Endothelial cell (in vitro differentiated cells): Measurements from ENCODE around the gene POC1A. TPM values are rescaled to one million over a fixed set of nuclear protein-coding genes. Genes with fewer than 3 reads are reported as not detected.
A peak's percentile ranks its signal among the peaks of the same experiment; 100 is the strongest.
"Not testable (repeated sequence)": the region's sequence is repeated elsewhere in the genome, so short reads cannot be mapped to it uniquely, and the experiment has no call there.

ENCODE experiments used
- DNase-seq: peaks from one replicate; pipeline ENCODE4 v3.0.0; 2021; ENCODE audit warnings: low spot score
- H3K27ac Mint-ChIP-seq: one replicate; pipeline ENCODE4 v1.8.0; 2021; ENCODE audit warnings: mixed read lengths, inconsistent platforms; ENCODE audit not compliant: unreplicated experiment
- H3K27me3 Mint-ChIP-seq: one replicate; pipeline ENCODE4 v1.8.0; 2021; ENCODE audit warnings: mild to moderate bottlenecking, moderate library complexity, mixed read lengths, inconsistent platforms; ENCODE audit not compliant: unreplicated experiment
- H3K36me3 Mint-ChIP-seq: one replicate; pipeline ENCODE4 v1.8.0; 2021; ENCODE audit warnings: mild to moderate bottlenecking, low read depth, mixed read lengths, inconsistent platforms; ENCODE audit not compliant: unreplicated experiment
- H3K4me1 Mint-ChIP-seq: one replicate; pipeline ENCODE4 v1.8.0; 2021; ENCODE audit warnings: mild to moderate bottlenecking, mixed read lengths, inconsistent platforms; ENCODE audit not compliant: unreplicated experiment
- H3K4me3 Mint-ChIP-seq: one replicate; pipeline ENCODE4 v1.8.0; 2021; ENCODE audit warnings: mild to moderate bottlenecking, mixed read lengths, inconsistent platforms; ENCODE audit not compliant: unreplicated experiment
- H3K9me3 Mint-ChIP-seq: one replicate; pipeline ENCODE4 v1.8.0; 2021; ENCODE audit warnings: mixed read lengths, inconsistent platforms; ENCODE audit not compliant: unreplicated experiment
- total RNA-seq: library from RNA; stranded (reverse); fragmentation: NEBNext Ultra II Directional; extraction: Animal tissue kit (Norgen Biotek cat#: 25700); gene quantifications from one replicate; pipeline ENCODE4 v1.2.1, GENCODE V29; 2021; ENCODE audit not compliant: unreplicated experiment
- TF ChIP-seq, protein P1 (sequence below): fragments of 200-600 bp; sonication (generic); IDR thresholded peaks from one replicate; pipeline ENCODE4 v1.5.0; 2021; ENCODE audit warnings: antibody characterized with exemption; ENCODE audit not compliant: unreplicated experiment

POC1A gene
- total RNA-seq, 1 donor from 2014 or later: 7.5 TPM

DNA sequence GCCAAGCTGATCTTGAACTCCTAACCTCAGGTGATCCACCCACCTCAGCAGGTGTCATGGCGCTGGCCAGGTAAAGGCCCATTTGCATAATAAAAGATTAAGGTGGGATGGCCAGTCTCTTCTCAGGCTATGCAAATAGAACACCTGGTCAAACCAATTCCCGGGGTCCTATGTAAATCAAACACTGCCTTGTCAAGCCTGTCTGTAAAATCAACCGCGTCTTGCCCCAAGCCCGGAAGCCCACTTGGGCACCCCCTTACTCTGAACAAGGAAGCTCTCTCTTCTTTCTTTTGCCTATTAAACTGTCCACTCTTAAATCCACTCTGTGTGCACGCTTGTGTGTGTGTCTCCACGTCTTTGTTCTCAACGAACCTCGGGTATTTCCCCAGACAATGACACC, 13.0 kb upstream of the POC1A start:
- peaks cover 4% of the 10 kb centered on the region for H3K27me3 Mint-ChIP-seq
- H3K36me3 Mint-ChIP-seq: no peaks in the 10 kb centered on the region
- DNase-seq: no peak
- no peaks in the 10 kb centered on the region for H3K4me1 Mint-ChIP-seq
- H3K27ac Mint-ChIP-seq: no peak overlapping the region
- TF ChIP-seq, protein P1, sequence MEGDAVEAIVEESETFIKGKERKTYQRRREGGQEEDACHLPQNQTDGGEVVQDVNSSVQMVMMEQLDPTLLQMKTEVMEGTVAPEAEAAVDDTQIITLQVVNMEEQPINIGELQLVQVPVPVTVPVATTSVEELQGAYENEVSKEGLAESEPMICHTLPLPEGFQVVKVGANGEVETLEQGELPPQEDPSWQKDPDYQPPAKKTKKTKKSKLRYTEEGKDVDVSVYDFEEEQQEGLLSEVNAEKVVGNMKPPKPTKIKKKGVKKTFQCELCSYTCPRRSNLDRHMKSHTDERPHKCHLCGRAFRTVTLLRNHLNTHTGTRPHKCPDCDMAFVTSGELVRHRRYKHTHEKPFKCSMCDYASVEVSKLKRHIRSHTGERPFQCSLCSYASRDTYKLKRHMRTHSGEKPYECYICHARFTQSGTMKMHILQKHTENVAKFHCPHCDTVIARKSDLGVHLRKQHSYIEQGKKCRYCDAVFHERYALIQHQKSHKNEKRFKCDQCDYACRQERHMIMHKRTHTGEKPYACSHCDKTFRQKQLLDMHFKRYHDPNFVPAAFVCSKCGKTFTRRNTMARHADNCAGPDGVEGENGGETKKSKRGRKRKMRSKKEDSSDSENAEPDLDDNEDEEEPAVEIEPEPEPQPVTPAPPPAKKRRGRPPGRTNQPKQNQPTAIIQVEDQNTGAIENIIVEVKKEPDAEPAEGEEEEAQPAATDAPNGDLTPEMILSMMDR: no peak
- H3K4me3 Mint-ChIP-seq: no peak overlapping the region
- H3K9me3 Mint-ChIP-seq: no peaks in the 10 kb centered on the region

DNA sequence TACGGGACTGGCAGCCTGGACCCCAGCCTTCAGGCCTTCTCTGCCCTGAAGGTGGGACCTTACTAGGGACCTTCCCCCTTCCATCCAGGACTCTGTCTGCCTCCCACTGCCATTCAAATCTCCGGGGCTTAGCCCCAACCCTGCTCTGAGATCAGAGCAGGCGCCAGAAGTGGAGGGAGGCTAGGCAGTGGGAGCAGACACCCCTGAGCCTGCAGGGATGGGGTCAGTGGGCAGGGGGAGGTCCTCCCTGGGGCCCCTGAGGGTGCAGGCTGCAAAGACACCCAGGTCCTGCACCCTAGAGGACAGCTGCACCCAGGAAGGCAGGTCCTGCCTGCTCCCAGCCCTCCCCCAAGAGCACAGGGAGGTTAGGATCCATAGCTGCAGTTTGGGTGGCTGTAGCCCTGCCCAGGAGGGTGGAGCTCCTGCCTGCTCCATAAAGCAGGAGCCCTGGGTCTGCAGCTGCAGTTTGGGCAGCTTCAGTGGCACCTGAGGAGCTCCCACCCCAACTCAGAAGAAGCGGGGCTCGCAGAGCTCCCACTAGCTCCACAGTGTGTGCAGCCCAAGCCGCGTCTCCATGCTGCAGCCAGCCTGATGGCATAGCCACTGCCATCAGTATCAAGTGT, 8.1 kb upstream of the POC1A start:
- Mint-ChIP-seq H3K4me3 (no peak overlapping the region), H3K27me3 (no peaks in the 10 kb centered on the region), H3K4me1 (no peaks in the 10 kb centered on the region), H3K27ac (no peak overlapping the region), H3K36me3 (no peaks in the 10 kb centered on the region), H3K9me3 (no peaks in the 10 kb centered on the region)
- no peak for DNase-seq
- TF ChIP-seq, protein P1: no peak

DNA sequence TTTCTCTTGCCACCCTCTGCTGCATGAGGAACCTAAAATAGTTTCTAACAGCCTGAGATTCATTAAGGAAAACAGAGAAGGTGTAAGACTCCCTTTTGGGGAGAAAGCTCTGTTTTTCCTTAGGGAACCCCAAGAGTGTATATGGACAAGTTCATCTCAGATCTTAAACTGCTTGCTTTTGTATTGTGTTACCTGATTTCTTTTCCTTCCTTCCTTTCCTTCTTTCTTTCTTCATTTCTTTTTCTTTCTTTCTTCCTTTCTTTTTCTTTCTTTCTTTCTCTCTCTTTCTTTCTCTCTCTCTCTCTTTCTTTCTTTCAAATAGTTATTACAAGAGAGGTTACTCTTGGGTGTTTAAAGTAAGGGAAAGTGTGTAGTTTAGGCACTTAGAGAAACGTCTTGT, 5.3 kb upstream of the POC1A start:
- Mint-ChIP-seq H3K27ac (no peak overlapping the region), H3K36me3 (no peaks in the 10 kb centered on the region), H3K27me3 (no peaks in the 10 kb centered on the region), H3K9me3 (no peaks in the 10 kb centered on the region), H3K4me1 (no peaks in the 10 kb centered on the region), H3K4me3 (no peak overlapping the region)
- DNase-seq: no peak
- TF ChIP-seq, protein P1: no peak

DNA sequence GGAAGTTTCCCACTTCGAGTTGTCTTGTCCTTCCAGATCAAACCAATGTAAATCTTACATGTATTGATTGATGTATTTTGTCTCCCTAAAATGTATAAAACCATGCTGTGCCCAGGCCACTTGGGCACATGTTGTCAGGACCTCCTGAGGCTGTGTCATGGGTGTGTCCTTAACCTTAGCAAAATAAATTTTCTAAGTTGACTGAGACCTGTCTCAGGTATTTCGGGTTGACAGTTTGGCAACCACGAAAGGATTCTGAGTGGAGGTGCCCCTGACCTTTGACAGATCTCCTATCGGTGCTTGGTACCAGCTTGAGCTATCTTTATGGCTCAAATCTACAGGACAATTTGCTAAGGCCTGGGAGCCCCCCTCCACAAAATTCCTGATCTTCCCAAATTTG, 1.7 kb upstream of the POC1A start:
- H3K27me3 Mint-ChIP-seq: no peaks in the 10 kb centered on the region
- H3K4me1 Mint-ChIP-seq: peaks cover 3% of the 10 kb centered on the region
- H3K36me3 Mint-ChIP-seq: no peaks in the 10 kb centered on the region
- no peak overlapping the region for H3K4me3 Mint-ChIP-seq
- no peak overlapping the region for H3K27ac Mint-ChIP-seq
- no peaks in the 10 kb centered on the region for H3K9me3 Mint-ChIP-seq
- TF ChIP-seq, protein P1: no peak
- no peak for DNase-seq

DNA sequence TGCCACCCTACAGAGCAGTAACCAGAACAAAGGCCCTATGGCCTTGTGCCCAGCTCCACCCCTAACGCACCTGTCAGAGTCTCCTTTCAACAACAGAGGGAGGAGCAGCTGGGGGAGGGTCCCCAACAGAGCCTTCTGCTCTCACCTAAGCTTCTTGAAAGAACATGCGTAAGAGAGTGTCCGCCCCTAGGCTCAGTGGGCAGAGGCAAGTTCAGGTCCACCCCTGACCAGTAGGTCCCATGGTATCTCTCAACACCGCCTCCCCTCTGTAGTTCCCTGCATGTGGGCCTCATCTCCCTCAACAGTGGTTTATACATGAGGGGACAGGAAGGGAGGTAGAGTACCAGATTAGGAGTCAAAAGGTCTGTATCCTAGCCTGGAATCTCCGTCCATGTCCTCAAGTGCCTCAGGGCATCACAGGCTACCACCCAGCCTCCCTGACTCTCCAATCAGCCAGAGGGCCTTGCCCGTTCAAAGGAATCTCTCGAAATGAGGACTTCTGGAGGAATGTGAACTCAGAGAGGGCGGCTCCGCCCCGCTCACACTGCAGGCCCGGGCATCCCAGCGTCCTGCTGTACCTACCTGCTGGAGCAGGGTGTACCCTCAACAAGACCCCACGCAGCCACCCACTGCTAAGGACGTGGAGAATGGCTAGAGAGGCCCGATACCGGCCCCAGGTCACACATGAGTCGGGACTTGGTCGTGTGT, 680 bp downstream of the POC1A start:
- Mint-ChIP-seq H3K4me1 (peaks cover 3% of the 10 kb centered on the region), H3K27me3 (no peaks in the 10 kb centered on the region), H3K27ac (no peak overlapping the region), H3K36me3 (peaks cover 3% of the 10 kb centered on the region), H3K4me3 (peak overlapping the region; percentile 86), H3K9me3 (no peaks in the 10 kb centered on the region)
- TF ChIP-seq, protein P1: no peak
- no peak for DNase-seq

DNA sequence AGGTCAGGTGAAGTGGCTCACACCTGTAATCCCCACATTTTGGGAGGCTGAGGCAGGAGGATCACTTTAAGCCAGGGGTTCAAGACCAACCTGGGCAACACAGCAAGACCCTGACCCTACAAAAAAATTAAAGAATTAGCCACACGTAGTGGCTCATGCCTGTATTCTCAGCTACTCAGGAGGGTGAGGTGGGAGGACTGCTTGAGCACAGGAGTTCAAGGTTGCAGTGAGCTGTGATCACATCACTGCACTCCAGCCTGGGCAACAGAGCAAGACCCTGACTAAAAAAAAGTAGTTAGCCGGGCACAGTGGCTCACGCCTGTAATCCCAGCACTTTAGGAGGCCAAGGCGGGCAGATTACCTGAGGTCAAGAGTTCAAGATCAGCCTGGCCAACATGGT, 2.2 kb downstream of the POC1A start:
- not testable (repeated sequence) for H3K9me3 Mint-ChIP-seq, H3K27me3 Mint-ChIP-seq

More for the DNA sequence above, 2.2 kb downstream of the POC1A start:
- not testable (repeated sequence) for H3K36me3 Mint-ChIP-seq, H3K4me3 Mint-ChIP-seq, H3K4me1 Mint-ChIP-seq, DNase-seq, H3K27ac Mint-ChIP-seq
